Left lung (tissue), 10 donors: Measurements from ENCODE around the gene GSTO1. TPM values are rescaled to one million over a fixed set of nuclear protein-coding genes. Genes with fewer than 3 reads are reported as not detected.

Experiments used
- ATAC-seq: fragments of 200-7000 bp; cut with Tn5 transposase; one replicate; pipeline ENCODE4 v1.9.1; 2020; ENCODE audit warnings: moderate library complexity
- DNase-seq, 4 donors: peaks; one replicate each; pipeline ENCODE4 v3.0.0-alpha.2; 2013 to 2020
- H3K27ac ChIP-seq, 2 donors: fragments of 200-600 bp; sonication (generic) in 1 of 2; one replicate each; pipeline versions ENCODE4 v1.5.0 to v1.8.0; 2020 to 2021
- H3K27me3 ChIP-seq, 2 donors: fragments of 200-600 bp; sonication (generic) in 1 of 2; one replicate each; pipeline versions ENCODE4 v1.5.0 to v1.8.0; 2020 to 2021
- H3K36me3 ChIP-seq, 2 donors: fragments of 200-600 bp; sonication (generic) in 1 of 2; one replicate each; pipeline versions ENCODE4 v1.5.0 to v1.8.0; 2020 to 2021
- H3K4me1 ChIP-seq, 2 donors: fragments of 200-600 bp; one replicate each; pipeline ENCODE4 v1.8.0; 2021
- H3K4me3 ChIP-seq, 2 donors: fragments of 200-600 bp; sonication (generic) in 1 of 2; one replicate each; pipeline versions ENCODE4 v1.5.0 to v1.8.0; 2020 to 2021; ENCODE audit warnings: mild to moderate bottlenecking in 1 of 2
- H3K9me3 ChIP-seq, 2 donors: fragments of 200-600 bp; sonication (generic) in 1 of 2; one replicate each; pipeline versions ENCODE4 v1.5.0 to v1.8.0; 2020 to 2021
- CTCF ChIP-seq, 2 donors: fragments of 200-600 bp; sonication (generic) in 1 of 2; IDR thresholded peaks; one replicate each; pipeline versions ENCODE4 v1.5.0 to v1.8.0; 2021; ENCODE audit warnings: antibody characterized with exemption in 2 of 2
- intact Hi-C, 2 donors: fragments of 100-400 bp; cut with DNase I; formaldehyde crosslinking; loops; one replicate each; pipeline versions ENCODE4 v1.11.2 to v1.14.2; 2022
- microRNA-seq, 2 donors: library from miRNA; unstranded; fragments of <30 nt; microRNA quantifications; one replicate each; pipeline ENCODE4, GENCODE V29; 2019
- polyA plus RNA-seq, 6 donors: library from polyadenylated mRNA; unstranded; fragments of 120-200 nt; gene quantifications; one replicate each; pipeline ENCODE4 v1.2.1, GENCODE V29; 2013; ENCODE audit not compliant: insufficient read length in 6 of 6
- total RNA-seq, 2 donors: library from RNA; stranded (reverse); fragmentation: NEBNext Ultra II Directional; extraction: Animal tissue kit (Norgen Biotek cat#: 25700); gene quantifications; one replicate each; pipeline ENCODE4 v1.2.1, GENCODE V29; 2021
- donor health status: DM: no; HTN: yes; CAD: no.
- donor health status: DM: no; HTN: no; CAD: no.

GSTO1 gene
- total and polyA plus RNA-seq, 8 donors, result 83.1 to 157 (median 90.2) TPM

- Histone ChIP-seq H3K4me1 (peaks cover 16 to 69% of the 10 kb centered on the region in 2 donors), H3K27me3 (no peaks in the 10 kb centered on the region), H3K27ac (no peak overlapping the region), H3K9me3 (no peaks in the 10 kb centered on the region), H3K36me3 (peaks cover 0 to 66% of the 10 kb centered on the region in 2 donors), H3K4me3 (no peak overlapping the region)
- no peak for TF ChIP-seq CTCF (IDR thresholded peaks at IDR 0.05)
- intact Hi-C loops, result no loop called here
- DNase-seq (no peak), ATAC-seq (no peak)
These were observed 60.1 kb downstream of the GSTO1 start for GRCh38 chr10:104314591-104315485.

DNA sequence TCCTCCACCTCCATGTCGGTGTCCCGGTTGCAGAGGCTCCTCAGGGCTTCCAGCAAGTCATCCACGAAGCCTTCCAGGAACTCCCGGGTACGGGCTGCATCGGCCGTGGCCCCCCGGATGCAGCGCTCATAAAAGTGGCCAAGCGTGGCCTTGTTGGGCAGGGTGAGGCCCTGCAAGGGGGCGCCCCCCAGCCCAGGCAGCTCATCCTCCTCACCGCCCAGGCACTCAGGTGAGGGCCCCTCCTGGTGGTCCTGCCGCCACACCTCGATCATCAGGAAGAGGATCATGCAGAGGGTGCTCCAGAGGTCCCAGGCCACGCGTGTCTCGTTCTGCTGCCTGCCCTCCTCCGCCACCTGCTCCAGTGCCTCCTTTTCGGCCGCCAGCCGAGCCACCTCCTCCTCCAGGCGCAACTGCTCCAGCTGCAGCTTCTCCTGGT is 60.8 kb downstream of the GSTO1 start:
- Histone ChIP-seq H3K36me3 (peaks cover 0 to 59% of the 10 kb centered on the region in 2 donors), H3K9me3 (no peaks in the 10 kb centered on the region), H3K4me3 (no peak overlapping the region), H3K4me1 (peaks cover 16 to 71% of the 10 kb centered on the region in 2 donors), H3K27ac (no peak overlapping the region), H3K27me3 (no peaks in the 10 kb centered on the region)
- TF ChIP-seq CTCF (IDR thresholded peaks at IDR 0.05), result no peak
- intact Hi-C loops, result no loop called here
- ATAC-seq (no peak), DNase-seq (no peak)

DNA sequence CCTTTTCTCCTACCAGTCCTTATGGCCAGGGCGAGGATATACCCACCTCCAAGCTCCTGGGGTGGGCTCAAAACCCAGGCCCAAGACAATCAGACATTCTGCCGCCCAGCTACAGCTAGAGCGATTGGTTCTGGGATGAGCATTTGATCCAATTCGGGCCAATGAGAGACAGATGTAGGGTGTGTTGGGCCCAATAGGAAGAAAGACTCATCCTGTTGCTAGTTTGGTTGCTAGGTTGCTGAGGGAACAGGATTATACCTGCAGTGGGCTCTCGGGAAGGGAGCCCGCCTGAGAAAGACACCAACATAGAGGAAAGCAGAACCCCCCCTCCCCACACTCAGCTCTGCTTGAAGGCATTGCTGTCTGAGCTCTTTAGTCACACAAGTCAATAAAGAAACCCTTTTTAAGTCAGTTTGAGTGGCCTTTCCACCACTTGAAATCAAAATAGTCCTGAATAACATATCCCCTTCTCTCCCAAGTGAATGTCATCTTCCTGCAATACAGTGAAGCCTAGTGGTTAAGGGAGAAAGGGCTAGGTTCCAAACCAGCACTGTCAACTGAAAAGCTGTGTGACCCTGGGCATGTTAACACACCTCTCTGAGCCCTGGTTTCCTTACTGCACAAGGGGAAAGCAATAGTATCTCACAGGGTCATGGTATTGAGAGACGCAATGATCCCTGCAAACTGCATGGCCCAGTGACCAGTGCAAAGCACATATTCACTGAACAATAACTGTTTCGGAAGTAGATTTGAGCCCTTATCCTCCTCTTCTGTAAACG is 61.8 kb downstream of the GSTO1 start:
- no peaks in the 10 kb centered on the region for H3K27me3 ChIP-seq
- intact Hi-C loops, result no loop called here
- DNase-seq (no peak), ATAC-seq (no peak)
- H3K4me3 ChIP-seq, result no peak overlapping the region
- TF ChIP-seq CTCF (IDR thresholded peaks at IDR 0.05), result no peak
- H3K9me3 ChIP-seq, result no peaks in the 10 kb centered on the region
- peaks cover 23 to 79% of the 10 kb centered on the region in 2 donors for H3K4me1 ChIP-seq
- peak overlapping the region in 1 of 2 donors; percentile 41 for H3K27ac ChIP-seq
- peaks cover 0 to 49% of the 10 kb centered on the region in 2 donors for H3K36me3 ChIP-seq

Small RNA genes lying within 50 kb of the gene (microRNA-seq; reads per million reads assigned to microRNA genes)
- gene MIR4482 (0 reads per million in 2 donors), gene MIR609 (0 reads per million in 2 donors)

Other genes with a start within 250 kb of the GSTO1 start
- 10 to 100 TPM in 1 of 2 donors, 1 to 10 TPM in 1; 2.1 to 43.4 TPM for gene COL17A1, start 169.0 kb upstream of the GSTO1 start, total RNA-seq
- gene COL17A1, start 169.0 kb upstream of the GSTO1 start, polyA plus RNA-seq, result under 1 TPM; 0.32 to 0.94 (median 0.62) TPM
- gene SFR1, start 132.7 kb upstream of the GSTO1 start, total RNA-seq, result 1 to 10 TPM; 9.2 to 9.3 TPM
- 10 to 100 TPM in 4 of 6 donors, 1 to 10 TPM in 2; 9.2 to 11.3 (median 10.7) TPM for gene SFR1, start 132.7 kb upstream of the GSTO1 start, polyA plus RNA-seq
- gene CFAP43, start 22.5 kb upstream of the GSTO1 start, total RNA-seq, result 1 to 10 TPM in 1 of 2 donors, under 1 TPM in 1; 0.70 to 7.4 TPM
- gene CFAP43, start 22.5 kb upstream of the GSTO1 start, polyA plus RNA-seq, result 10 to 100 TPM in 4 of 6 donors, 1 to 10 TPM in 2; 6.9 to 24.5 (median 17.0) TPM
- 10 to 100 TPM in 1 of 2 donors, 1 to 10 TPM in 1; 9.5 to 13.4 TPM for gene GSTO2, start 14.3 kb downstream of the GSTO1 start, total RNA-seq
- 10 to 100 TPM; 27.5 to 33.6 (median 31.4) TPM for gene GSTO2, start 14.3 kb downstream of the GSTO1 start, polyA plus RNA-seq
- gene ITPRIP, start 83.6 kb downstream of the GSTO1 start, total RNA-seq, result 10 to 100 TPM; 27.7 to 29.2 TPM
- 10 to 100 TPM; 16.6 to 19.7 (median 17.8) TPM for gene ITPRIP, start 83.6 kb downstream of the GSTO1 start, polyA plus RNA-seq
- gene CFAP58, start 98.9 kb downstream of the GSTO1 start, total RNA-seq, result under 1 TPM; 0.29 to 0.79 TPM
- gene CFAP58, start 98.9 kb downstream of the GSTO1 start, polyA plus RNA-seq, result 1 to 10 TPM; 1.2 to 2.2 (median 1.8) TPM